Measurements from ENCODE around the gene DET1. TPM values are rescaled to one million over a fixed set of nuclear protein-coding genes. Genes with fewer than 3 reads are reported as not detected.

The DET1 gene
- total RNA-seq, 1 donor from 2014 or later = 4.1 TPM

GRCh38 chr15:88465633-88466224 lies 80.8 kb downstream of the DET1 start:
- peak overlapping the region; percentile 25 for H3K27ac Mint-ChIP-seq (ENCODE audit: unreplicated experiment)
- no peak for TF ChIP-seq CTCF (IDR thresholded peaks at IDR 0.05)
- H3K4me3 Mint-ChIP-seq (ENCODE audit: unreplicated experiment) = peak overlapping the region; percentile 89
- peaks cover 16% of the 10 kb centered on the region for H3K4me1 Mint-ChIP-seq (ENCODE audit: low read depth)
- H3K36me3 Mint-ChIP-seq (ENCODE audit: low read depth) = peaks cover 5% of the 10 kb centered on the region
- no peaks in the 10 kb centered on the region for H3K27me3 Mint-ChIP-seq (ENCODE audit: low read depth)
- no peaks in the 10 kb centered on the region for H3K9me3 Mint-ChIP-seq (ENCODE audit: low read depth)
- DNase-seq (ENCODE audit: low spot score) = no peak

- no peak overlapping the region for H3K4me3 Mint-ChIP-seq (ENCODE audit: unreplicated experiment)
- no peak for DNase-seq (ENCODE audit: low spot score)
- H3K4me1 Mint-ChIP-seq (ENCODE audit: low read depth) = peaks cover 16% of the 10 kb centered on the region
- no peaks in the 10 kb centered on the region for H3K9me3 Mint-ChIP-seq (ENCODE audit: low read depth)
- TF ChIP-seq CTCF (IDR thresholded peaks at IDR 0.05) = no peak
- no peaks in the 10 kb centered on the region for H3K27me3 Mint-ChIP-seq (ENCODE audit: low read depth)
- H3K36me3 Mint-ChIP-seq (ENCODE audit: low read depth) = peaks cover 7% of the 10 kb centered on the region
- no peak overlapping the region for H3K27ac Mint-ChIP-seq (ENCODE audit: unreplicated experiment)
These were observed 82.5 kb downstream of the DET1 start for GRCh38 chr15:88463870-88464532.

Other genes starting within 250 kb of the DET1 start
- 12.7 to 15.7 TPM (median 13.7 TPM) in 3 replicates for gene MRPL46, start 79.3 kb downstream of the DET1 start, total RNA-seq
- gene MRPS11, start 79.0 kb downstream of the DET1 start, total RNA-seq = 38.1 to 46.7 TPM (median 42.0 TPM) in 3 replicates
- 28.6 to 30.4 TPM (median 30.2 TPM) in 3 replicates for gene AEN, start 74.7 kb upstream of the DET1 start, total RNA-seq
- 3.8 to 4.5 TPM (median 4.5 TPM) in 3 replicates for gene ISG20, start 92.3 kb upstream of the DET1 start, total RNA-seq

All from chondrocyte (in vitro differentiated cells).